Ascending aorta (tissue), 2 donors: ENCODE measurements around the gene CREBBP. TPM values are rescaled to one million over a fixed set of nuclear protein-coding genes. Genes with fewer than 3 reads are reported as not detected.

Experiments
- DNase-seq, 2 donors: peaks; one replicate each; pipeline ENCODE4 v3.0.0-alpha.2; 2019; ENCODE audit warnings: low spot score in 2 of 2
- H3K27ac ChIP-seq, 2 donors: fragments of 200-600 bp; sonication (generic); one replicate each; pipeline ENCODE4 v1.5.1; 2016 to 2017; ENCODE audit warnings: mild to moderate bottlenecking in 1 of 2
- H3K27me3 ChIP-seq: fragments of 200-600 bp; sonication (generic); one replicate; pipeline ENCODE4 v1.5.1; 2017
- H3K36me3 ChIP-seq, 2 donors: fragments of 200-600 bp; sonication (generic); one replicate each; pipeline ENCODE4 v1.5.1; 2016
- H3K4me1 ChIP-seq, 2 donors: fragments of 200-600 bp; sonication (generic); one replicate each; pipeline ENCODE4 v1.5.1; 2016 to 2017; ENCODE audit warnings: mild to moderate bottlenecking in 1 of 2
- H3K4me3 ChIP-seq, 2 donors: fragments of 200-600 bp; sonication (generic); one replicate each; pipeline ENCODE4 v1.5.1; 2016 to 2017; ENCODE audit warnings: mild to moderate bottlenecking in 1 of 2
- H3K9me3 ChIP-seq, 2 donors: fragments of 200-600 bp; sonication (generic); one replicate each; pipeline ENCODE4 v1.5.1; 2016
- intact Hi-C: fragments of 100-400 bp; cut with DNase I; formaldehyde crosslinking; loops from one replicate; pipeline ENCODE4 v1.15.1; 2023
- total RNA-seq: library from RNA; depleted of rRNA; stranded (reverse); fragments of >200 nt; gene quantifications from one replicate; pipeline ENCODE4 v1.1.0, GENCODE V29; 2016
- TF ChIP-seq, protein P1 (sequence below), 3 experiments: fragments of 200-600 bp in 2 of 3; fragments of 450-650 bp in 1 of 3; sonication (generic) in 2 of 3; IDR thresholded peaks; one replicate each; pipeline ENCODE4 v1.5.1; 2016 to 2019; ENCODE audit warnings: antibody characterized with exemption in 3 of 3, mild to moderate bottlenecking in 1 of 3, moderate library complexity in 1 of 3

The CREBBP gene
- total RNA-seq, 1 donor from 2014 or later = 73.7 TPM

DNA sequence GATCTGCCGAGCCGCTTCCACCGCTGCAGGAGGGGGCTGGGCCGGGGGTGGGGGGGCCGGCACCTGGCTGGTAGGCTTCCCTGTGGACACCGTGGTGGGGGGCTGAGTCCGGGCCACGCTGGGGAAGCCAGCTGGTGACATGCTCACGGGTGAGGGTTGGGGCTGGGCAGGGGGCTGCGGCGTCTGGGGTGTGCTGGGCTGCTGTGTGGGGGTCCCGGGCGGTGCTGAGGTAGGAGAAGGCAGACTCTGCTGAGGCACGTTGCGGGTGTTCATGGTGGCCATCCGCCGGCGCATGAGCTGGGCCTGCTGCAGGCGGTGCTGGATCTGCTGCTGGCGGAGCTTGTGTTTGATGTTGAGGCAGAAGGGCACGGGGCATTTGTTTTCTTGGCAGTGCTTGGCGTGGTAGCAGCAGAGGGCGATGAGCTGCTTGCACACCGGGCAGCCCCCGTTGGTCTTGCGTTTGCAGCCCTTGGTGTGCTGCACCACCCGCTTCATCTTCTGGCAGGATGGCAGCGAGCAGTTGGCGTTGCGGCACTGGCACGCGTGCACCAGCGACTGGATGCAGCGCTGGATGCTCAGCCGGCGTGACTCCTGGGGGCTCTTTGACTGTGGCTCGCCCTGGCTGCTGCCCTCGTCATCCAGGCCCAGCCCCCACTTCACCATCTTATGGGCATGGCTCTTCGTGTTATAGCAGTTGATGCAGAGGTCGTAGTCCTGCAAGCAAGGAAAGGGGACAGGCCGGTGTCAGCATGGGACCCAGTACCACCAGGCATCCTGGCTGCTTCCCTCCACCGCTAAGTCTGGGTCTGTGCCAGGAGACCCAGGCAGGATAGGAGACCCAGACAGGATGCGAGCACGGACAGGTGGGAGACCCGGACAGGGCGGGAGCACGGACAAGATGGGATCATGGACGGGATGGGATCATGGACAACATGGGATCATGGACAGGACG is 151.1 kb downstream of the CREBBP start:
- DNase-seq = no peak
- Histone ChIP-seq H3K36me3 (peaks cover 72% of the 10 kb centered on the region in 2 donors), H3K27me3 (no peaks in the 10 kb centered on the region), H3K9me3 (no peaks in the 10 kb centered on the region), H3K4me1 (no peaks in the 10 kb centered on the region), H3K27ac (no peak overlapping the region), H3K4me3 (no peak overlapping the region)
- TF ChIP-seq, protein P1, sequence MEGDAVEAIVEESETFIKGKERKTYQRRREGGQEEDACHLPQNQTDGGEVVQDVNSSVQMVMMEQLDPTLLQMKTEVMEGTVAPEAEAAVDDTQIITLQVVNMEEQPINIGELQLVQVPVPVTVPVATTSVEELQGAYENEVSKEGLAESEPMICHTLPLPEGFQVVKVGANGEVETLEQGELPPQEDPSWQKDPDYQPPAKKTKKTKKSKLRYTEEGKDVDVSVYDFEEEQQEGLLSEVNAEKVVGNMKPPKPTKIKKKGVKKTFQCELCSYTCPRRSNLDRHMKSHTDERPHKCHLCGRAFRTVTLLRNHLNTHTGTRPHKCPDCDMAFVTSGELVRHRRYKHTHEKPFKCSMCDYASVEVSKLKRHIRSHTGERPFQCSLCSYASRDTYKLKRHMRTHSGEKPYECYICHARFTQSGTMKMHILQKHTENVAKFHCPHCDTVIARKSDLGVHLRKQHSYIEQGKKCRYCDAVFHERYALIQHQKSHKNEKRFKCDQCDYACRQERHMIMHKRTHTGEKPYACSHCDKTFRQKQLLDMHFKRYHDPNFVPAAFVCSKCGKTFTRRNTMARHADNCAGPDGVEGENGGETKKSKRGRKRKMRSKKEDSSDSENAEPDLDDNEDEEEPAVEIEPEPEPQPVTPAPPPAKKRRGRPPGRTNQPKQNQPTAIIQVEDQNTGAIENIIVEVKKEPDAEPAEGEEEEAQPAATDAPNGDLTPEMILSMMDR (IDR thresholded peaks at IDR 0.05) = no peak
- intact Hi-C loops = no loop called here

DNA sequence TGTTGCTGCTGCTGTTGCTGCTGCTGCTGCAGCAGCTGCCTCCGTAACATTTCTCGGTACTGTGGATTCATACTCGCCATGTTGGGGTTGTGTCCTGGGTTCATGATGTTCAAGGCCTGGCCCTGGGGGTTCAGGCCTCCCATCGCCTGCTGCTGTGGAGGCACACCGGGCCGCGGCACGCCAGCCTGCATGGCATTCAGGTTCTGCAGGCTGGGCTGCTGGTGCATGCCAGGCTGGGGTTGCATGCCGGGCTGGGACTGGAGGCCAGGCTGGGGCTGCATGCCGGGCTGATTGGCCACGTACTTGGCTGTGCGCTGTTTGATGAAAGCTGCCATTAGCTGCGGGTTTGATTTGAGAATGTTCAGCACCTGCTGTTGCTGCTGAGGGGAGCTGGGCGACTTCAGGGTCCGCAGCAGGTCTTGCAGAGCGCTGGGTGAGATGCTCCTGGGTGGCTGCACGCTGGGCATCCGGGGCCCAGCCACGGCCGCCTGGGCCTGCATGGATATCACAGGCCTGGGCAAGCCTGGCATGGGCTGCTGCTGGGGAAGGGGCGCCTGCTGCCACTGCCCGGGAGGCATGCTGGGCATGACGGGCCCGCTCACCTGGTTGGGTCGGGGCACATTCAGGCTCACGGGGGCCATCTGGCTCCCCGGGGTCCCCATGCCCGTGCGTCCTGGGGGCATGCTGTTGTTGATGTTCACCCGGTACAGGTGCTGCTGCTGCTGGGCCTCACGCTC is 151.9 kb downstream of the CREBBP start:
- no peaks in the 10 kb centered on the region for H3K9me3 ChIP-seq
- no peak for DNase-seq
- H3K4me1 ChIP-seq = no peaks in the 10 kb centered on the region
- no peak overlapping the region for H3K27ac ChIP-seq
- intact Hi-C loops = no loop called here
- H3K36me3 ChIP-seq = peaks cover 63 to 64% of the 10 kb centered on the region in 2 donors
- no peak overlapping the region for H3K4me3 ChIP-seq
- TF ChIP-seq, protein P1 (IDR thresholded peaks at IDR 0.05) = no peak
- H3K27me3 ChIP-seq = no peaks in the 10 kb centered on the region

DNA sequence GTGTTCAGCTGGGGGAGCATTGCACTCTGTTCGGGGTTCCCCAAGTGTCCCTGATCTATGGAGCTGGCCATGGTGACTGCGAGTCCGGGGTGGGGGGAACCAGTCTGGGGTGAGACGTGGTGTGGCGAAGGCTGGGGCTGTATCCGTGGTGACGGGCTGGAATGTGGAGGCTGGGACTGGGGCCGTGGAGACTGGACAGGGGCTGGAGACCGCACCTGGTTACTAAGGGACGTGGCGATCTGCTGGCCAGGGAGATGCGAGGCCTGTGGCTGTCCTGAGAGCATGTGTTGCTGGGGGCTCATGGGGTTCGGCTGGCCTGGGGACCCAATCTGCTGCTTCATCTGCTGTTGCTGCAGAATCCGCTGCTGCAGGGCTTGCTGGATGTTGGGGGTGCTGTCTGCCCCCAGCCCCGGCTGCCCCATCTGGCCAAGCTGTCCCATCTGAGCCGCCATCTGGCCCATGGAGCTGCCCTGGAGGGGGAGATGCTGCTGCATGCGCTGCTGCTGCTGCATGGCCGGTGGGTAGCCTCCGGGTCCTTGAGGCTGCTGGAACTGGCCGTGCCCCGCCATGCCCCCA is 152.6 kb downstream of the CREBBP start:
- H3K9me3 ChIP-seq = no peaks in the 10 kb centered on the region
- H3K27ac ChIP-seq = no peak overlapping the region
- no peak overlapping the region for H3K4me3 ChIP-seq
- TF ChIP-seq, protein P1 (IDR thresholded peaks at IDR 0.05) = no peak
- intact Hi-C loops = no loop called here
- H3K27me3 ChIP-seq = no peaks in the 10 kb centered on the region
- H3K36me3 ChIP-seq = peaks cover 58 to 59% of the 10 kb centered on the region in 2 donors
- DNase-seq = no peak
- H3K4me1 ChIP-seq = no peaks in the 10 kb centered on the region

DNA sequence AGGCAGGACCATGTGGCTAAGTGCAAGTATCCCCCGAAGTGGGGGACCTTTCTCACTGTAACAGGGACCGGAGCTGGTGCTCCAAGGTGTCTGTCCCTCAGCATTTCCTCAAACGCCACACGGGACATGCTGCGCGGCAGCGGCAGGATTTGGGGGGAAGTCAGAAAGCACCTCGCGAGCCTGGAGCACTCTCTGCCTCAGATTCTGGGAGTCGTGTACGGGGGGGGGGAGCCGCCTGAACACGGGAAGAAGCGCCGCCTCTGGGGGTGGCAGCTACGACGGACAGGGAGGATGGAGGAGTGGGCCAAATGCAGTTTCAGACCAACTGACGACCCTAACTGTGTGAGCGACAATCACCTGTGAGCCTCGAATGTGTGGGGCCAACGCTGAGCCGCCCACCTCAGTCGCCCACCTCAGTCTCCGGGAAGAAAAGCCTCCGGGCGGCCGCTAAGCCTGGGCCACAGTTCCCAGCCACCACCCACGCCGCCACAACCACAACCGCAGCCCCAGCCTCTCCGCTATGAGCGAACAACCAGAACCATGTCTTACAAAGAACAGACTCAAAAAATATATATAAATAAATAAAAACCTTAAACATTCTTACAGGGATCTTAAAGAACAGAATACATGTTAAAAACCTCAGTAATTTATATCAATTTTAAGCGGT is 154.4 kb downstream of the CREBBP start:
- H3K4me3 ChIP-seq = no peak overlapping the region
- H3K4me1 ChIP-seq = no peaks in the 10 kb centered on the region
- peaks cover 41% of the 10 kb centered on the region in 2 donors for H3K36me3 ChIP-seq
- no peak for DNase-seq
- H3K27me3 ChIP-seq = no peaks in the 10 kb centered on the region
- intact Hi-C loops = no loop called here
- H3K9me3 ChIP-seq = no peaks in the 10 kb centered on the region
- H3K27ac ChIP-seq = no peak overlapping the region
- TF ChIP-seq, protein P1 (IDR thresholded peaks at IDR 0.05) = no peak

GRCh38 chr16:3725276-3725675 is 155.2 kb downstream of the CREBBP start:
- no peak overlapping the region for H3K27ac ChIP-seq
- no peak for DNase-seq
- H3K9me3 ChIP-seq = no peaks in the 10 kb centered on the region
- no peaks in the 10 kb centered on the region for H3K4me1 ChIP-seq
- no peaks in the 10 kb centered on the region for H3K27me3 ChIP-seq
- intact Hi-C loops = no loop called here
- H3K36me3 ChIP-seq = peaks cover 32% of the 10 kb centered on the region in 2 donors
- TF ChIP-seq, protein P1 (IDR thresholded peaks at IDR 0.05) = no peak
- H3K4me3 ChIP-seq = no peak overlapping the region
